Endothelial cell of umbilical vein (primary cell): ENCODE results near the gene ALB.

Experiments
- POLR2A ChIP-seq: IDR thresholded peaks from 2 replicates; pipeline ENCODE4 v1.6.1; 2012; ENCODE audit warnings: low read depth, mild to moderate bottlenecking, control low read depth, low read length
- POLR2AphosphoS5 ChIP-seq: IDR thresholded peaks from 2 replicates; pipeline ENCODE4 v1.6.1; 2012; ENCODE audit warnings: low read depth, mild to moderate bottlenecking, control low read depth, low read length, moderate library complexity; ENCODE audit not compliant: insufficient read depth
- TF ChIP-seq, protein P1 (sequence below), 2 donors: IDR thresholded peaks; 1 replicate in 1 of 2; 2 replicates in 1 of 2; pipeline ENCODE4 v1.5.1; 2011; ENCODE audit warnings: low read length in 2 of 2, mild to moderate bottlenecking in 2 of 2, moderate library complexity in 2 of 2, control low read depth in 1 of 2, inconsistent platforms in 1 of 2, low read depth in 1 of 2; ENCODE audit not compliant: insufficient read depth in 1 of 2; ENCODE audit errors: extremely low read depth in 1 of 2

DNA sequence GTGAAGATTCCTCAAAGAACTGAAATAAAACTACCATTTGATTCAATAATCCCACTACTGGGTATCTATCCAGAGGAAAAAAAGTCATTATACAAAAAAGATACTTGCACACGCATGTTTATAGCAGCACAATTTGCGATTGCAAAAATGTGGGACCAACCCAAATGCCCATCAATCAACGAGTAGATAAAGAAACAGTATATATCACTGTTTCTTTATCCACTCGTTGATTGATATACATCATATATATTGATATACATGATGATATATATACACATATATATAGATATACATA is 18.3 kb downstream of the ALB start:
- no peak for TF ChIP-seq POLR2AphosphoS5
- TF ChIP-seq POLR2A = no peak
- TF ChIP-seq, protein P1, sequence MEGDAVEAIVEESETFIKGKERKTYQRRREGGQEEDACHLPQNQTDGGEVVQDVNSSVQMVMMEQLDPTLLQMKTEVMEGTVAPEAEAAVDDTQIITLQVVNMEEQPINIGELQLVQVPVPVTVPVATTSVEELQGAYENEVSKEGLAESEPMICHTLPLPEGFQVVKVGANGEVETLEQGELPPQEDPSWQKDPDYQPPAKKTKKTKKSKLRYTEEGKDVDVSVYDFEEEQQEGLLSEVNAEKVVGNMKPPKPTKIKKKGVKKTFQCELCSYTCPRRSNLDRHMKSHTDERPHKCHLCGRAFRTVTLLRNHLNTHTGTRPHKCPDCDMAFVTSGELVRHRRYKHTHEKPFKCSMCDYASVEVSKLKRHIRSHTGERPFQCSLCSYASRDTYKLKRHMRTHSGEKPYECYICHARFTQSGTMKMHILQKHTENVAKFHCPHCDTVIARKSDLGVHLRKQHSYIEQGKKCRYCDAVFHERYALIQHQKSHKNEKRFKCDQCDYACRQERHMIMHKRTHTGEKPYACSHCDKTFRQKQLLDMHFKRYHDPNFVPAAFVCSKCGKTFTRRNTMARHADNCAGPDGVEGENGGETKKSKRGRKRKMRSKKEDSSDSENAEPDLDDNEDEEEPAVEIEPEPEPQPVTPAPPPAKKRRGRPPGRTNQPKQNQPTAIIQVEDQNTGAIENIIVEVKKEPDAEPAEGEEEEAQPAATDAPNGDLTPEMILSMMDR (IDR thresholded peaks at IDR 0.05; ENCODE audit: extremely low read depth in 1 of 2, insufficient read depth in 1 of 2, low read depth in 1 of 2, low read length in 2 of 2) = no peak
